ENCODE data around the gene RNF13. TPM values are rescaled to one million over a fixed set of nuclear protein-coding genes. Genes with fewer than 3 reads are reported as not detected.

Gene RNF13
- total RNA-seq, 4 donors from 2014 or later: 48.3 to 63.6 (median 56.9) TPM

GRCh38 chr3:149892371-149892770, 79.4 kb downstream of the RNF13 start:
- in situ Hi-C loops (cut with MboI; ENCODE audit: low sequenced_read_pairs in 4 of 4): no loop called here
- ATAC-seq: no peak
- Histone ChIP-seq H3K4me3 (no peak overlapping the region), H3K4me1 (peaks cover 66 to 69% of the 10 kb centered on the region in 2 donors), H3K27me3 (no peaks in the 10 kb centered on the region), H3K9me3 (no peaks in the 10 kb centered on the region), H3K36me3 (no peaks in the 10 kb centered on the region), H3K27ac (peak overlapping the region in 2 of 4 donors; percentile 12 to 85)
- intact Hi-C loops (cut with DNase I; ENCODE audit: low total_unique reads): loop anchor here (10.0 kb wide), 1 partner anchor 878 kb away; no protein-coding TSS in a partner anchor
- TF ChIP-seq CTCF (IDR thresholded peaks at IDR 0.05 in 4 of 5, conservative IDR thresholded peaks at IDR 0.05 in 1 of 5) (no peak), POLR2A (IDR thresholded peaks at IDR 0.05) (no peak)
- no peak for DNase-seq

- no peaks in the 10 kb centered on the region for H3K36me3 ChIP-seq
- peak overlapping the region; percentile 61 to 85 (median 72) for H3K27ac ChIP-seq
- no peak for DNase-seq
- in situ Hi-C loops (cut with MboI; ENCODE audit: low sequenced_read_pairs in 4 of 4) (no loop called here), intact Hi-C loops (cut with DNase I; ENCODE audit: low total_unique reads) (loop anchor here (10.0 kb wide), 1 partner anchor 879 kb away; no protein-coding TSS in a partner anchor)
- ATAC-seq: no peak
- H3K4me1 ChIP-seq: peaks cover 81 to 82% of the 10 kb centered on the region in 2 donors
- H3K4me3 ChIP-seq: no peak overlapping the region
- no peaks in the 10 kb centered on the region for H3K9me3 ChIP-seq
- TF ChIP-seq CTCF (IDR thresholded peaks at IDR 0.05 in 4 of 5, conservative IDR thresholded peaks at IDR 0.05 in 1 of 5) (no peak), POLR2A (IDR thresholded peaks at IDR 0.05) (no peak)
- H3K27me3 ChIP-seq: no peaks in the 10 kb centered on the region
Observed at GRCh38 chr3:149894205-149894604, 81.2 kb downstream of the RNF13 start.

GRCh38 chr3:149895339-149895738, 82.3 kb downstream of the RNF13 start:
- Histone ChIP-seq H3K27ac (peak overlapping the region; percentile 61 to 85 (median 72)), H3K4me3 (peak overlapping the region in 1 of 4 donors; percentile 9), H3K36me3 (no peaks in the 10 kb centered on the region), H3K4me1 (peaks cover 84 to 90% of the 10 kb centered on the region in 2 donors), H3K9me3 (no peaks in the 10 kb centered on the region), H3K27me3 (no peaks in the 10 kb centered on the region)
- in situ Hi-C loops (cut with MboI; ENCODE audit: low sequenced_read_pairs in 4 of 4): no loop called here
- peak in 1 of 2 donors; percentile 55 for ATAC-seq
- TF ChIP-seq CTCF (IDR thresholded peaks at IDR 0.05 in 4 of 5, conservative IDR thresholded peaks at IDR 0.05 in 1 of 5) (no peak), POLR2A (IDR thresholded peaks at IDR 0.05) (no peak)
- intact Hi-C loops (cut with DNase I; ENCODE audit: low total_unique reads): loop anchor here (10.0 kb wide), 1 partner anchor 881 kb away; no protein-coding TSS in a partner anchor
- DNase-seq: no peak

- peak overlapping the region; percentile 61 to 85 (median 72) for H3K27ac ChIP-seq
- H3K9me3 ChIP-seq: no peaks in the 10 kb centered on the region
- no peak for TF ChIP-seq POLR2A (IDR thresholded peaks at IDR 0.05)
- no peak for TF ChIP-seq CTCF (IDR thresholded peaks at IDR 0.05 in 4 of 5, conservative IDR thresholded peaks at IDR 0.05 in 1 of 5)
- H3K27me3 ChIP-seq: no peaks in the 10 kb centered on the region
- intact Hi-C loops (cut with DNase I; ENCODE audit: low total_unique reads) (loop anchor here (10.0 kb wide), 1 partner anchor 881 kb away; no protein-coding TSS in a partner anchor), in situ Hi-C loops (cut with MboI; ENCODE audit: low sequenced_read_pairs in 4 of 4) (no loop called here)
- H3K4me1 ChIP-seq: peaks cover 83 to 90% of the 10 kb centered on the region in 2 donors
- H3K36me3 ChIP-seq: no peaks in the 10 kb centered on the region
- peak overlapping the region in 1 of 4 donors; percentile 9 for H3K4me3 ChIP-seq
- no peak for ATAC-seq
- no peak for DNase-seq
Observed at GRCh38 chr3:149895769-149896168, 82.8 kb downstream of the RNF13 start.

All from gastrocnemius medialis (tissue), 4 donors.